IgD-negative memory B cell (primary cell): Measurements from ENCODE around the gene DDX17. TPM values are rescaled to one million over a fixed set of nuclear protein-coding genes. Genes with fewer than 3 reads are reported as not detected.
"Not testable (repeated sequence)": the region's sequence is repeated elsewhere in the genome, so short reads cannot be mapped to it uniquely, and the experiment has no call there.

Experiments
- H3K27ac Mint-ChIP-seq, 3 donors: one replicate each; pipeline ENCODE4 v1.8.0; 2020 to 2022; ENCODE audit warnings: mild to moderate bottlenecking in 3 of 3, mixed read lengths in 3 of 3, moderate library complexity in 1 of 3
- H3K27me3 Mint-ChIP-seq: one replicate; pipeline ENCODE4 v1.8.0; 2021; ENCODE audit warnings: mixed read lengths
- H3K36me3 Mint-ChIP-seq: one replicate; pipeline ENCODE4 v1.8.0; 2020; ENCODE audit warnings: mild to moderate bottlenecking, mixed read lengths
- H3K4me1 Mint-ChIP-seq, 3 donors: one replicate each; pipeline ENCODE4 v1.8.0; 2020 to 2022; ENCODE audit warnings: mixed read lengths in 3 of 3, mild to moderate bottlenecking in 1 of 3
- H3K4me3 Mint-ChIP-seq, 4 donors: one replicate each; pipeline ENCODE4 v1.8.0; 2020 to 2022; ENCODE audit warnings: mild to moderate bottlenecking in 4 of 4, mixed read lengths in 4 of 4, moderate library complexity in 3 of 4
- H3K9me3 Mint-ChIP-seq, 3 donors: one replicate each; pipeline ENCODE4 v1.8.0; 2020 to 2021; ENCODE audit warnings: mixed read lengths in 3 of 3, mild to moderate bottlenecking in 1 of 3
- polyA plus RNA-seq: library from polyadenylated mRNA; unstranded; fragments of 300-500 nt; fragmentation: Illumina TruSeq; gene quantifications from one replicate; pipeline ENCODE4 v1.2.3, GENCODE V29; 2021

DDX17 gene
- polyA plus RNA-seq, 1 donor from 2014 or later = 55.9 TPM

- peak overlapping the region in 2 of 3 donors; percentile 22 to 39 for H3K27ac Mint-ChIP-seq
- H3K36me3 Mint-ChIP-seq = peaks cover 10% of the 10 kb centered on the region
Observed at GRCh38 chr22:38482662-38483308, 23.3 kb downstream of the DDX17 start.

GRCh38 chr22:38481871-38482332 is 24.2 kb downstream of the DDX17 start:
- H3K27me3 Mint-ChIP-seq = no peaks in the 10 kb centered on the region
- H3K36me3 Mint-ChIP-seq = peaks cover 9% of the 10 kb centered on the region
- H3K4me3 Mint-ChIP-seq = no peak overlapping the region
- H3K27ac Mint-ChIP-seq = peak overlapping the region in 1 of 3 donors; percentile 80
- peaks cover 0 to 3% (median 0%) of the 10 kb centered on the region in 3 donors for H3K4me1 Mint-ChIP-seq
- no peaks in the 10 kb centered on the region for H3K9me3 Mint-ChIP-seq

More at GRCh38 chr22:38482662-38483308, 23.3 kb downstream of the DDX17 start:
- Mint-ChIP-seq H3K4me1 (peaks cover 0 to 3% (median 0%) of the 10 kb centered on the region in 3 donors), H3K4me3 (no peak overlapping the region), H3K9me3 (no peaks in the 10 kb centered on the region), H3K27me3 (no peaks in the 10 kb centered on the region)

- Mint-ChIP-seq H3K4me1 (peaks cover 0 to 3% (median 0%) of the 10 kb centered on the region in 3 donors), H3K27me3 (no peaks in the 10 kb centered on the region), H3K4me3 (no peak overlapping the region), H3K27ac (peak overlapping the region in 1 of 3 donors; percentile 80), H3K9me3 (no peaks in the 10 kb centered on the region), H3K36me3 (peaks cover 9% of the 10 kb centered on the region)
Observed at GRCh38 chr22:38481162-38481870, 24.8 kb downstream of the DDX17 start.

- Mint-ChIP-seq H3K4me3 (no peak overlapping the region), H3K4me1 (peaks cover 0 to 3% (median 0%) of the 10 kb centered on the region in 3 donors), H3K36me3 (peaks cover 9% of the 10 kb centered on the region), H3K27me3 (no peaks in the 10 kb centered on the region), H3K27ac (peak overlapping the region in 1 of 3 donors; percentile 59), H3K9me3 (no peaks in the 10 kb centered on the region)
Observed at GRCh38 chr22:38479096-38479837, 26.8 kb downstream of the DDX17 start.

- Mint-ChIP-seq H3K27me3 (no peaks in the 10 kb centered on the region), H3K4me1 (peaks cover 0 to 2% (median 0%) of the 10 kb centered on the region in 3 donors), H3K27ac (peak overlapping the region in 2 of 3 donors; percentile 39 to 89), H3K9me3 (no peaks in the 10 kb centered on the region), H3K36me3 (peaks cover 8% of the 10 kb centered on the region), H3K4me3 (no peak overlapping the region)
Observed at GRCh38 chr22:38477585-38477984, 28.5 kb downstream of the DDX17 start.

- H3K4me3 Mint-ChIP-seq = no peak overlapping the region
- no peaks in the 10 kb centered on the region for H3K9me3 Mint-ChIP-seq
- H3K36me3 Mint-ChIP-seq = peaks cover 3% of the 10 kb centered on the region
- peaks cover 0 to 3% (median 2%) of the 10 kb centered on the region in 3 donors for H3K4me1 Mint-ChIP-seq
- H3K27me3 Mint-ChIP-seq = peaks cover 1% of the 10 kb centered on the region
- H3K27ac Mint-ChIP-seq = peak overlapping the region in 1 of 3 donors; percentile 73
Observed at GRCh38 chr22:38474003-38474607, 32.0 kb downstream of the DDX17 start.

- H3K27me3 Mint-ChIP-seq = peaks cover 16% of the 10 kb centered on the region
- H3K9me3 Mint-ChIP-seq = no peaks in the 10 kb centered on the region
- H3K4me1 Mint-ChIP-seq = peaks cover 0 to 9% (median 5%) of the 10 kb centered on the region in 3 donors
- H3K36me3 Mint-ChIP-seq = no peaks in the 10 kb centered on the region
- peak overlapping the region in 1 of 3 donors; percentile 84 for H3K27ac Mint-ChIP-seq
- H3K4me3 Mint-ChIP-seq = no peak overlapping the region
Observed at GRCh38 chr22:38471237-38471636, 34.9 kb downstream of the DDX17 start.

GRCh38 chr22:38470179-38470578 is 35.9 kb downstream of the DDX17 start:
- Mint-ChIP-seq H3K27me3 (peaks cover 23% of the 10 kb centered on the region), H3K4me3 (peak overlapping the region in 1 of 4 donors; percentile 28)
- H3K9me3 Mint-ChIP-seq, H3K4me1 Mint-ChIP-seq, H3K36me3 Mint-ChIP-seq, H3K27ac Mint-ChIP-seq: not testable (repeated sequence)

- no peak overlapping the region for H3K4me3 Mint-ChIP-seq
- H3K36me3 Mint-ChIP-seq = peaks cover 2% of the 10 kb centered on the region
- H3K27ac Mint-ChIP-seq = peak overlapping the region in 1 of 3 donors; percentile 23
- peaks cover 23% of the 10 kb centered on the region for H3K27me3 Mint-ChIP-seq
- peaks cover 0 to 2% (median 0%) of the 10 kb centered on the region in 3 donors for H3K9me3 Mint-ChIP-seq
- peaks cover 0 to 9% (median 5%) of the 10 kb centered on the region in 3 donors for H3K4me1 Mint-ChIP-seq
Observed at GRCh38 chr22:38469306-38469781, 36.8 kb downstream of the DDX17 start.

- H3K4me3 Mint-ChIP-seq = peak overlapping the region; percentile 48 to 73 (median 62)
- H3K27ac Mint-ChIP-seq = no peak overlapping the region
- peaks cover 29% of the 10 kb centered on the region for H3K27me3 Mint-ChIP-seq
- peaks cover 3 to 9% (median 5%) of the 10 kb centered on the region in 3 donors for H3K4me1 Mint-ChIP-seq
- peaks cover 0 to 2% (median 0%) of the 10 kb centered on the region in 3 donors for H3K9me3 Mint-ChIP-seq
- peaks cover 2% of the 10 kb centered on the region for H3K36me3 Mint-ChIP-seq
Observed at GRCh38 chr22:38468443-38469305, 37.4 kb downstream of the DDX17 start.

GRCh38 chr22:38467904-38468442 is 38.1 kb downstream of the DDX17 start, which contains the start of gene KDELR3:
TSS of gene KDELR3 (plus strand) at chr22:38468096. CDS start at chr22:38468234, 138 bp downstream.
- H3K4me3 Mint-ChIP-seq = peak within 1 kb of the TSS; percentile 48 to 93 (median 80)
- peaks cover 0 to 2% (median 0%) of the 10 kb centered on the region in 3 donors for H3K9me3 Mint-ChIP-seq
- H3K27ac Mint-ChIP-seq = peak within 1 kb of the TSS in 1 of 3 donors; percentile 73
- peaks cover 34% of the 10 kb centered on the region for H3K27me3 Mint-ChIP-seq
- H3K4me1 Mint-ChIP-seq = peaks cover 4 to 9% (median 5%) of the 10 kb centered on the region in 3 donors
- H3K36me3 Mint-ChIP-seq = peaks cover 2% of the 10 kb centered on the region

GRCh38 chr22:38467438-38467903 is 38.6 kb downstream of the DDX17 start:
- H3K4me1 Mint-ChIP-seq = peaks cover 4 to 9% (median 5%) of the 10 kb centered on the region in 3 donors
- peak overlapping the region in 1 of 3 donors; percentile 73 for H3K27ac Mint-ChIP-seq
- H3K9me3 Mint-ChIP-seq = peaks cover 0 to 2% (median 0%) of the 10 kb centered on the region in 3 donors
- H3K36me3 Mint-ChIP-seq = peaks cover 2% of the 10 kb centered on the region
- peaks cover 35% of the 10 kb centered on the region for H3K27me3 Mint-ChIP-seq
- H3K4me3 Mint-ChIP-seq = peak overlapping the region; percentile 45 to 93 (median 80)
